Stimulated activated CD8-positive, alpha-beta memory T cell treated with anti-CD3 and anti-CD28 coated beads, Interleukin-15, amount 100 ng/mL, for 1 hour (primary cell): ENCODE results near the gene KCNH6.

Source experiments
- DNase-seq: peaks from one replicate; pipeline ENCODE4 v3.0.0-alpha.2; 2020; ENCODE audit warnings: low read depth

Gene KCNH6, protein sequence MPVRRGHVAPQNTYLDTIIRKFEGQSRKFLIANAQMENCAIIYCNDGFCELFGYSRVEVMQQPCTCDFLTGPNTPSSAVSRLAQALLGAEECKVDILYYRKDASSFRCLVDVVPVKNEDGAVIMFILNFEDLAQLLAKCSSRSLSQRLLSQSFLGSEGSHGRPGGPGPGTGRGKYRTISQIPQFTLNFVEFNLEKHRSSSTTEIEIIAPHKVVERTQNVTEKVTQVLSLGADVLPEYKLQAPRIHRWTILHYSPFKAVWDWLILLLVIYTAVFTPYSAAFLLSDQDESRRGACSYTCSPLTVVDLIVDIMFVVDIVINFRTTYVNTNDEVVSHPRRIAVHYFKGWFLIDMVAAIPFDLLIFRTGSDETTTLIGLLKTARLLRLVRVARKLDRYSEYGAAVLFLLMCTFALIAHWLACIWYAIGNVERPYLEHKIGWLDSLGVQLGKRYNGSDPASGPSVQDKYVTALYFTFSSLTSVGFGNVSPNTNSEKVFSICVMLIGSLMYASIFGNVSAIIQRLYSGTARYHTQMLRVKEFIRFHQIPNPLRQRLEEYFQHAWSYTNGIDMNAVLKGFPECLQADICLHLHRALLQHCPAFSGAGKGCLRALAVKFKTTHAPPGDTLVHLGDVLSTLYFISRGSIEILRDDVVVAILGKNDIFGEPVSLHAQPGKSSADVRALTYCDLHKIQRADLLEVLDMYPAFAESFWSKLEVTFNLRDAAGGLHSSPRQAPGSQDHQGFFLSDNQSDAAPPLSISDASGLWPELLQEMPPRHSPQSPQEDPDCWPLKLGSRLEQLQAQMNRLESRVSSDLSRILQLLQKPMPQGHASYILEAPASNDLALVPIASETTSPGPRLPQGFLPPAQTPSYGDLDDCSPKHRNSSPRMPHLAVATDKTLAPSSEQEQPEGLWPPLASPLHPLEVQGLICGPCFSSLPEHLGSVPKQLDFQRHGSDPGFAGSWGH

DNA sequence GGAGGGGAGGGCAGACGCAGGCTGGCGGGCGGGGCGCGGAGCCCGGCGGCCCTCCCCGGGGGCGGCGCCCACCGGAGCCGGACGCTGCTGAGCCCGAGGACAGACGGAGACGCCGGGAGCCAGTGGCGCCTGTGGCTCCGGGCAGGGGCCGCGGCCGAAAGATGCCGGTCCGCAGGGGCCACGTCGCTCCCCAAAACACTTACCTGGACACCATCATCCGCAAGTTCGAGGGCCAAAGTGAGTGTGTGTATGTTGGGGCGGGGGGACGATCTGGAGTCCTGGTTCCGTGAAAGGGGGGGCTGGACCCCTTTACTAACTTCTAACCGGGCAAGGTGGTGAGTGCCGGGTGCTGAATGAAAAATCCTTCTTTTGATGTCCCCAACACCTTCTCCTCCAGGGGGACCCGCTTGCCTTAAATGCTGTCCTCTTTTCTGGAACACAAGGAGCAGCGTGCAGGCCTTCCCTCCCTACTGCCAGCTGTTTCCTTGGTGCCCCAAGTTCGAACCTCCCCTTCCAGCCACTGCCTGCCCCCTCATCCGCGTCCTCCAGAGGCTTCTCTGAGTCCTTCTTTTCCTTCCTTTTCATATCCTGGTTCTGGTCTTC is at the start of gene KCNH6:
Gene KCNH6 (plus strand): TSS at position 106 of the 603 bp plus-strand sequence. CDS start 56 bp downstream, at position 162.
- DNase-seq: no peak

DNA sequence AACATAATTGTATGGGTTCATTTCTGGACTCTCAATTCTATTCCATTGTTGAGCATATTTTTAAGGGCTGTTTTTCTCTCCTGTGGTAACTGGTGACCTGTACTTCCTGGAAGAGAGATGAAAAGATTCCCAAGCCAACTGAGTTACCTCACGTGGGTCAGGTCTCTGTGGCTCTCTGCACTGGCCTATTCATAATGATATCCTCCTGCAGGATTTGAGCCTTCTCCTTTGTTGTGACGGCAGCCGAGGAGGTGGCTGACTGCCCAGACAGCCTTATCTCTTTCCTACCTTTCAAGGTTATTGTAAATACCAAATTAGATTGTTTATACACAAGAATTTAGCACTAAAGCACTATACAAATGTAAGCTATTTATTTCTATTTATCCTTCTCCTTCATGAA is 49.0 kb upstream of the KCNH6 start:
- DNase-seq: no peak

DNA sequence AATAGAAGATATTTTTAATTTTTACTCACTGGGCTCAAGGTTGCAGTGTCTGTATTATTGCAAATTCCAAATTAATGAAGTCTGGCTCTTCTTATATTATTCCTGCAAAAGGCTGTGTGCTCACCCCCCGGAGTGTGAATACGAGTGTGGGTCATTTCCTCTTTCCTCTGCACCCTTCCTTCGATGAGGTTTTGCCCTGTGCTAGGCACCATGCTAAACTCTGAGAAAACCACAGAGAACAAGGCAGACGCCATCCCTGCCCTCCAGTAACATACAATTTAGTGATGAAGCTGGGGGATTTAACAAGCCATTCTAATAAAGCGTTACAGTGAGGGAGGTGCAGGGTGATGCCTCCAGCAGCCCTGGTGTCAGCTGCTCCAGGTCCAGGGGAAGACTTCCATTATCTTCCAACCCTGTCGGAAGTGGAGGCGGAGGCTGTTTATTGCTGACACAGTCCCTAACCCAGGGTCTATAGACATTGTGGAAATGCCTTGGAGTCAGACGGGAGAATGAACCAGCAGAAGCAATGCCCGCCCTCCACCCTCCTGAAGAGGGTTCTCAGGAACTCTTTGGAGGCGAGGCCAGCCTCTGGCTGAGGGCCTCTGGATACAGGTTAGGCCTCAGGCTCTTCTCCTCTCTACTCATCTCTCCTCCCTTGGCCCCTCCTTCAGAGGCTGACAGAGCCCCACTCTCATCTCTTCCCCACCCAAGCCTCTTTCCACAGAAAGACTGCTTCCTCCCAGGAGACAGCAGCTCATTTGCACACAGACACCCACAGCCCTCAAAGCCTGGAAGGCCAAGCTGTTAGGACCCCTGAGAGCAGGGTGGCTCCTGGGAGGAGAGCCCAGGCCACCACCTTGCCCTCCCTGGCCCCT is 48.3 kb upstream of the KCNH6 start:
- DNase-seq: no peak

DNA sequence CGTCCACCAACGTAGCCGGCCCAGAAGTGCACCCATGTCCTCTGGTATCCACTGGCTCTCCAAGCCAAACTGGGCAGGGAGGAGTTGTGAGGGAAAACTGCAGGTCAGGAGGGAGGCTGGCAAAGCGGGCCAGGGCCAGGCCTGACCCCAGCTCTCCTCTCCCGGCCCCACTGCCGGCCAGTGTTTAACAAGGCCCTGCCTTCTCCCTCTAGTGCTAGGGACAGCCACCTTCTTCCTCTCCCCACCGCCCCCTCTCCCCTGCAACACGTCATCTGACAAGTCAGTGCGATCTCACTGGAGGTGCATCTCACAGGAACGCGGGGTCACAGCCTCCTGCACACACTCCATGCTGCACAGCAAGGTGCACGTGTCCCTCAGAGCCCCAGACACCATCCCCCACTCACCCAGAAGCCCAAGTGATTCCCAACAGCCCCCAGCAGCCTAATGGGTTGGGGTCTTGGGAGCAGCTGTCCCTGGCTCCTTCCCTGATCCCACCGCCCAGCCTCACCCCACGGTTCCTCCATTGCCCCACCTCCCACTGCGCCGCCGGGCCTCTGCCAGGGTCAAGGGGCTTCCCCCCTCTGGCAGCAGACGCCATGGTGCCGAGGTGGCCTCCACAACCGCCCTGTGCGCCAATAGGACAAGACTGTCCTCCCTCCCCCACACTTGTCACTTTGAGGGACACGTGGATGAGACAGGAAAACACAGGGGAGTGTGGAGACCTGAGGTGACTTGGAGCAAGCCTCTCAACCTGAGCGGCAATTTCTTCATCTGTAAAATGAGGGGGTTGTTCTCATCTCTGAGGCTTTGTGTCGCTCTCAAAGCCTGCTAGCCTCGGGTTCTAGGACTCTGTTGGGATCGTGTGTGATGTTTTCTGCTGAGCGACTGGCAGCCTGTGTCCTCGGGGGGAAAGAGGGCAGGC is 47.4 kb upstream of the KCNH6 start:
- DNase-seq: no peak

DNA sequence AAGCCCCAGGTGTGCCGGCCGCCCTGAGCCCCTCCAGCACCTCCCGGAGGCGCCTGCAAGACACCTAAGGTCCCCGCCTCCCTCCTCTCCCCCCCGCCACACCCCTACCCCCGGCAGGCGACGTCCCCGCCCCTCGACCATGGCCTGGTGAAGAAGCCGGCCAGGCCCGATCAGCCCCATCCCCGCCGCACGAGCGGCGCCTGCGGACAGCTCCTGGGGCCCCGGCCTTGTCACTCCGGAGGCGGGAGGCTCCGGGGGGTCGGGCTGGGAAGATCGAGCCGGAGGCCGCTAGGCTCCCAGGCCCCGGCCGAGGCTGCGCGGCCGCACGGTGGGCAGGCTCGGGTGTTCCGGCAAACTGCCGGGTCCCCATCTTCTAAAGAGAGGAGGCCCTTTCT is 46.7 kb upstream of the KCNH6 start:
- DNase-seq: no peak

DNA sequence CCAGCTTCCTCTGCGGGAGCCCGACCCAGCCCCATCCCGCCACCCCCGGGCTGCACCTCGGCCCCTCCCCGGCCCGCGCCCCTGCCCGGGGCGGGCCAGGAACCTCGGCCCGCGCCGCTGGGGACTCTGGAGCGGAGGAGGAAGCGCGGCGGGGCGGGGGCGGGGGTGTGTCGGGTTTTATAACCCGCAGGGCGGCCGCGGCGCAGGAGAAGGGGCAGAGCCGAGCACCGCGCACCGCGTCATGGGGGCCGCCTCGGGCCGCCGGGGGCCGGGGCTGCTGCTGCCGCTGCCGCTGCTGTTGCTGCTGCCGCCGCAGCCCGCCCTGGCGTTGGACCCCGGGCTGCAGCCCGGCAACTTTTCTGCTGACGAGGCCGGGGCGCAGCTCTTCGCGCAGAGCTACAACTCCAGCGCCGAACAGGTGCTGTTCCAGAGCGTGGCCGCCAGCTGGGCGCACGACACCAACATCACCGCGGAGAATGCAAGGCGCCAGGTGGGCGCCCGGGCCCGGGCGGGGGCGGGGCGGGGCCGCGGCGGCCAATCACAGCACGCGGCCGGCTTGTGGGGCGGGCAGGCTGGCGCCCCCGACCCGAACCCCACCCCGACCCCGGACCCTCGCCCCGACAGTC is 46.2 kb upstream of the KCNH6 start, which contains the start of gene ACE:
Gene ACE (plus strand): TSS at position 208 of the 626 bp plus-strand sequence. CDS start 34 bp downstream, at position 242.
- no peak for DNase-seq

DNA sequence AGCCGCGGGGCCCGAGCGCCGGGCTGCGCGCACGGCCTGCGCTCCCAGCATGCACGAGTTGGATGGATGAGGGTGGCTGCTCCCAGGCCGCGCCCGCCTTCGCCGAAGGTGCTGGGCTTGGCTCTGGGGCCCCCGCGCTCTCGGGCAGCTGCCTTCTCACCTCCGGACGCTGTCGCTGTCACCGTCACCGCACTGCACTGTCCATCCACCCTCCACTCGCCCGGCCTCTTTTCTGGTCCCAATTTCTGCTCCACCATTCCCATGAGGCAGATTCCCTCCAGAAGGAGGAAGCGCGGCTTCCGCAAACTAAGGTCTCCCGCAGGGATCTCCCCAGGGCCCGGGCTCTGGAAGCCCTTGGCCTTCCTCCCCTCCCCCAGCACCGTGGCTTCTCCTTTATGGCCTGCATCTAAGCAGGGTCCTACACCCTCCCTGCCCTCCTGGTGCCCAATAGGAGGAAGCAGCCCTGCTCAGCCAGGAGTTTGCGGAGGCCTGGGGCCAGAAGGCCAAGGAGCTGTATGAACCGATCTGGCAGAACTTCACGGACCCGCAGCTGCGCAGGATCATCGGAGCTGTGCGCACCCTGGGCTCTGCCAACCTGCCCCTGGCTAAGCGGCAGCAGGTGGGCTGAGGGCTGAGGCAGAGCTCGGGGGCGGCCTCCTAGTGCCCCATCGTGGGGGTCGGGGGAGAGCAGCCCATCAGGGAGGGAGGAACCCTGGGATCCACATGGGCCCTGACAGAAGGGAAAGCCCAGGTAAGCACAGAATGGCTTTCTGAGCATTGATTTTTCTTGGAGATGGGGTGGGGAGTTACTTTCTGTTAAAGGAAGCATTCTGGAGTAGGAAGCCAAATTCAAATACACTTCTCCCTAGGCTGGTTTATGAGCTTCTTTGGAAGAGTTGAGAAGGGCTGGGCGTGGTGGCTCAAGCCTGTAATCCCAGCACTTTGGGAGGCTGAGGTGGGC is 45.4 kb upstream of the KCNH6 start:
- no peak for DNase-seq

DNA sequence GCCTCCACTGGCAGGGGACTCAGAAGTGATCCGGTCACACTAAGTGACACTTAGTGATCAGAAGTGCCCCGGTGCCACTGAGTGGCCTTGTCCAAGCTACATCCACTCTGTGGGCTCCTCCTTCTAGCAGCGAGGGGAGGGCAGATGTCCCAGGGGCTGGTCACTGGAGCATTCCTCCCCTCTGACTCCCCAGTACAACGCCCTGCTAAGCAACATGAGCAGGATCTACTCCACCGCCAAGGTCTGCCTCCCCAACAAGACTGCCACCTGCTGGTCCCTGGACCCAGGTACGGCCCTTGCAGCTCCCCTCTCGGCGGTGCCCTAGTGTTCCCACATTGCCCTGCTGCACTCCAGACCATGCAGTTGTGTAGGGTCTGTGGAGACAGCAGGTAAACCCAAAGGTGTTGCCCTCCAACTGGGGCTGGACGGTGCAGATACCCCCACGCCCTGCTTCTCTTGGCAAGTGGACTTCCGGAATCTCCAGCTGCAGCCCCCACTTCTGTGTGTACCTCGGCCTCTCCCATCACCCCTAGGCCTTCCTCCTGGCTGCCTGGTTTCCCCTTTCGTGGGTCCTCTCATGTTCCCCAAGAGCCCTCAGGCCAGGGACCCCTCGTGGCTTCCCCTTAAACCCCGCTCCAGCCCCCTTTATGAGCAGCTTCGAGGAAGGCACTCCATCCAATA is 44.2 kb upstream of the KCNH6 start:
- peak; percentile 53 for DNase-seq

DNA sequence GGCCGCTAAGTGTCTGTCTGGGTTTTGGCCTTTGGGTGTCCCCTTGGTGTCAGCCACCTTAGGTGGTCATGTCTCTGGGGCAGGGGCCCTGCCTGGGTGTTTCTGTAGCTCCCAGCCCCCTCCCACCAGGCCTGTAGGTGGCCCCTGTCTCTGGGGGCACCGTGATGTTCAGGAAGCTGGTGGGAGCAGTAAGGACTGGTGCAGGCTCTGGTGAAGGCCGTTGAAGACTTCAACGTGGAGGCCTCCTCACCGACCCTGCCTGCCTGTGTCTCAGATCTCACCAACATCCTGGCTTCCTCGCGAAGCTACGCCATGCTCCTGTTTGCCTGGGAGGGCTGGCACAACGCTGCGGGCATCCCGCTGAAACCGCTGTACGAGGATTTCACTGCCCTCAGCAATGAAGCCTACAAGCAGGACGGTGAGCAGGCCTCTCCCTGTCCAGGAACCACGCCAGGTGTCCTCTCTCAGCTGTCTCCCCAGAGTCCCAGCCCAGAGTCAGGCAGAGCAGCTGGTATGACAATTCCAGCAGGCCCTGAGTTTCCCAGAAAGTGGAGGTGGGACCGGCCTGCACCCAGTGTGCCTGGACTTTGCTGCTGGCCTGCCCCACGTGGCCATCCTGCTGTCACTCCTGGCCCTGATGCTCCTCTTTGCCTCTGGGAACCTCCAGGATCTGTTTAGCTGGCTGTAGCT is 43.5 kb upstream of the KCNH6 start:
- DNase-seq: no peak

DNA sequence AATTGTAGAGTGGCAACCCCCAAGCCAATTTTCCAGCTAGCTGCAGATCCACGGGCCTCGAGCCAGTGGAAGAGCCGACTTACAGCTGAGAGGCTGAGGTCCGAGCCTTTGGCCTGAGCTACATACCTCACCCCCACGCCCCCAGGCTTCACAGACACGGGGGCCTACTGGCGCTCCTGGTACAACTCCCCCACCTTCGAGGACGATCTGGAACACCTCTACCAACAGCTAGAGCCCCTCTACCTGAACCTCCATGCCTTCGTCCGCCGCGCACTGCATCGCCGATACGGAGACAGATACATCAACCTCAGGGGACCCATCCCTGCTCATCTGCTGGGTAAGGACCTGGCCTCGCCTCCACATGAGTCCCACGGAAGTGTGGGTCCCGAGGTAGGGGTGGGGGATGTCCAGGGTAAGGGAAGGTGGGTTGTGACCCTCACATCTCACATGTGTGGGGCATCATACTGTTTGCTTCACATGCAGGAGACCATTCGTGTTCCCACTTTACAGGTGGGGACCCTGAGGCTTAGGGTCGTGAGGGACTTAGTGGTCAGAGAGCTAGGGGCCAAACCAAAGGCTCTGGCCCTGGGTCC is 42.9 kb upstream of the KCNH6 start:
- no peak for DNase-seq

DNA sequence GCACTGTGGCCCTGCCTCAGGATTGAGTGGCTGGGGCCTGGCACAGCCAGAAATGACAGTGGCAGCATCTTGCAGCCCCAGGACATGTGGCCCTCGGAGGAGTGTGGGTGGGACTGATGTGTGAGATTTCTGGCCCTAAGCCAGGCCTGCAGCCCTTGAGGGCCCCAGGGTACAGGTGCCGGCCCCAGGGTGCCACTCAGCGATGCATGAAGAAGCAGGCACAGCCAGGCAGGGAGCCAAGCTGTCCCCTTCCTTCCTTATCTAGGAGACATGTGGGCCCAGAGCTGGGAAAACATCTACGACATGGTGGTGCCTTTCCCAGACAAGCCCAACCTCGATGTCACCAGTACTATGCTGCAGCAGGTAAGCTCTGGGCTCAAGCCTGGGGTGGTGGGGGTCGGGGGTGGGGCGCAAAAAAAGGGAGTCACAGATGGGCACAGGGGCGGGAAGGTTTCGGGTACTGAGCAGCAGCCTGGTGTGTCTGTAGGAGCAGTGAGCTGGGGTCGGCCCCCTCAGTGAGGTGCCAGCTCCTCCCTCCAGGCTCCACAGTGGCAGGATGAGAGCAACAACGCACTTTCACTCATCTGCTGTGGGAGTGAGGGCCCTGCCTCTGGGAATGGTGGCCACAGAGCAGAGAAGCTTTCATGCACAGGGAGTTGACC is 42.2 kb upstream of the KCNH6 start:
- no peak for DNase-seq

DNA sequence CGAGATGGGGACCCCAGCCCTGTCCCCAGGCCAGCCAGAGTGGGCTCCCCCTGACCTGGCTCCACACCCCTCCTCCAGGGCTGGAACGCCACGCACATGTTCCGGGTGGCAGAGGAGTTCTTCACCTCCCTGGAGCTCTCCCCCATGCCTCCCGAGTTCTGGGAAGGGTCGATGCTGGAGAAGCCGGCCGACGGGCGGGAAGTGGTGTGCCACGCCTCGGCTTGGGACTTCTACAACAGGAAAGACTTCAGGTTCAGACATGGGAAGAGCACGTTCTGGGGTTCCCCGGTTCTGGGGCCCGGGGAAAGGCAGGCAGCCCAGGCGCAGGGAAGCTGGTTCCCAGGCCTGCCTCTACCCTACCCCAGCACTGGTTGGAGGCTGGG is 41.7 kb upstream of the KCNH6 start:
- no peak for DNase-seq

DNA sequence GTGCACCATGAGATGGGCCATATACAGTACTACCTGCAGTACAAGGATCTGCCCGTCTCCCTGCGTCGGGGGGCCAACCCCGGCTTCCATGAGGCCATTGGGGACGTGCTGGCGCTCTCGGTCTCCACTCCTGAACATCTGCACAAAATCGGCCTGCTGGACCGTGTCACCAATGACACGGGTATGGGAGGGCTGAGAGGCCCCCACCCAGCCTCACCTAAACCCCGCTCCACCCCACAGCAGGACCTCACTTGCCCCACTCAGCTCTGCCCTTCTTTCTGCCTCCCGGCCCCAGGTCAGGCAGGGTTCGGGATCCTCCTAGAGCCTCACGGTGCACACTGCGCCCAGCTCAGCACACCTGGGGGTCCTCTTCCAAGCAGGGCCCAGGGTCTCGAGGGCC is 40.6 kb upstream of the KCNH6 start:
- no peak for DNase-seq

DNA sequence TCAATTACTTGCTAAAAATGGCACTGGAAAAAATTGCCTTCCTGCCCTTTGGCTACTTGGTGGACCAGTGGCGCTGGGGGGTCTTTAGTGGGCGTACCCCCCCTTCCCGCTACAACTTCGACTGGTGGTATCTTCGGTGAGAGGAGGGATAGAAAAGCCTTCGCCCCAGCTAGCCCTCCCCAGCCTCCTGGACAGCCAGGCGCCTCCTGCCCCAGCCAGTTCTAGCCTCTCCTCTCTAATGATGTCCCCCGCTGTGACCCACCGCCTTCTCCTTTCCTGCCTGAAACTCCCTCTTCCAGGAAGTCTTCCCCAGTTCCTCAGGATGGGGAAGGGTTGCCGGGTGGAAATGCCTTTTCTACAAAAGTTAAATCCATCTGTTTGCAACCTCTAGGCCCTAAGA is 40.1 kb upstream of the KCNH6 start:
- DNase-seq: no peak

DNA sequence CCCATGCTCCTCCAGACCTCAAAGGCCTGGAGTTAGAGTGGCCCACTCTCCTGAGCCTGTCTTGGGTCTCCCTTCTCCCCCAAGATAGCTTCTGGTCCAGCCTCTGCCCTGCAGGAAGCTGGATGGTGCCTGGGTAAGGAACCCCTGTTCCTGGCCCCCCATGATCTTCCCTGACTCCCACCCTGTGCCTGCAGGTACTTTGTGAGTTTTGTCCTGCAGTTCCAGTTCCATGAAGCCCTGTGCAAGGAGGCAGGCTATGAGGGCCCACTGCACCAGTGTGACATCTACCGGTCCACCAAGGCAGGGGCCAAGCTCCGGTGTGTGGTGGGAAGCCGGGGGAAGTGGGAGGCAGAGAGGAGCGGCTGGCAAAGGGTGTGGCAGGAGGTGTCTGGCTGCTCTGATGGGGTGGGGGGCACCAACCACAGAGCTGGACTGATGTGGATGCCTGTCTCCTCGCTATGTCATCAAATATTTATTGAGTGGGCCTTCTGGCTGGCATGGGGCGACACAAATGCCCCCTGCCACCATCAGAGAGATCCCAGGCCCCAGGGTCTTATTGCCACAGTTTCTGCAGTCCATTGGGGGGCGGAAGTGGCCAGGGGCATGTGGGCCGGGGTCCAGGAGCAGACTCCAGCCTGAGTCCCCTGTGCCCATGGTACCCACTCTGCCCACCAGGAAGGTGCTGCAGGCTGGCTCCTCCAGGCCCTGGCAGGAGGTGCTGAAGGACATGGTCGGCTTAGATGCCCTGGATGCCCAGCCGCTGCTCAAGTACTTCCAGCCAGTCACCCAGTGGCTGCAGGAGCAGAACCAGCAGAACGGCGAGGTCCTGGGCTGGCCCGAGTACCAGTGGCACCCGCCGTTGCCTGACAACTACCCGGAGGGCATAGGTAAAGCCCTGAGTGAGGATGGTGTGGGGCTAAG is 39.2 kb upstream of the KCNH6 start:
- no peak for DNase-seq
